PC-9 (cell line): ENCODE measurements around the gene NKPD1. TPM values are rescaled to one million over a fixed set of nuclear protein-coding genes. Genes with fewer than 3 reads are reported as not detected.

Experiments used
- BruUV-seq: library from RNA; stranded (reverse); fragments of 400-500 nt; replicated peaks from 2 replicates; lab custom pipeline; 2021; lab: Mats Ljungman, UMichigan
- CTCF ChIA-PET: fragments of 300-600 bp; sonication (Branson Sonifier 250); formaldehyde crosslinking; loops from one replicate; lab custom pipeline; 2022; ENCODE audit warnings: antibody characterized with exemption; lab: Charles Lee
- POLR2A ChIA-PET: fragments of 300-600 bp; sonication (Branson Sonifier 250); formaldehyde crosslinking; loops from one replicate; lab custom pipeline; 2022; ENCODE audit warnings: antibody characterized with exemption; ENCODE audit not compliant: unreplicated experiment; lab: Charles Lee
- DNase-seq, 2 experiments: peaks; one replicate each; pipeline versions ENCODE4 v3.0.0 to v3.0.0-alpha.2; 2015 to 2022; ENCODE audit warnings: mixed read lengths in 1 of 2
- H2AFZ ChIP-seq: fragments of 200-600 bp; sonication (generic); 2 replicates; pipeline ENCODE4 v1.8.1; 2017; ENCODE audit warnings: antibody characterized with exemption
- H3F3A ChIP-seq: fragments of 200-600 bp; sonication (generic); 2 replicates; pipeline ENCODE4 v1.8.1; 2017; ENCODE audit warnings: antibody characterized with exemption, mild to moderate bottlenecking, low read depth; ENCODE audit not compliant: insufficient read depth
- H3K27ac ChIP-seq: fragments of 200-600 bp; sonication (generic); 2 replicates; pipeline ENCODE4 v1.6.1; 2016; ENCODE audit warnings: mixed run types
- H3K27me3 ChIP-seq: fragments of 200-600 bp; sonication (generic); 2 replicates; pipeline ENCODE4 v1.6.1; 2016; ENCODE audit warnings: low read depth, mixed run types; ENCODE audit not compliant: insufficient read depth
- H3K36me3 ChIP-seq: fragments of 200-600 bp; sonication (generic); 2 replicates; pipeline ENCODE4 v1.6.1; 2016; ENCODE audit warnings: low read depth, mixed run types
- H3K4me1 ChIP-seq: fragments of 200-600 bp; sonication (generic); replicated peaks from 2 replicates; pipeline ENCODE4 v1.6.1; 2016; ENCODE audit warnings: mixed run types; ENCODE audit not compliant: insufficient read depth
- H3K4me2 ChIP-seq: fragments of 200-600 bp; sonication (generic); 2 replicates; pipeline ENCODE4 v1.6.1; 2017; ENCODE audit warnings: mixed run types
- H3K4me3 ChIP-seq: fragments of 200-600 bp; sonication (generic); 2 replicates; pipeline ENCODE4 v1.6.1; 2016; ENCODE audit warnings: mixed run types
- H3K79me2 ChIP-seq: fragments of 200-600 bp; sonication (generic); 2 replicates; pipeline ENCODE4 v1.6.1; 2017; ENCODE audit warnings: low read depth, mixed run types
- H3K9me2 ChIP-seq: fragments of 200-600 bp; sonication (generic); 2 replicates; pipeline ENCODE4 v1.8.1; 2017; ENCODE audit warnings: mild to moderate bottlenecking; ENCODE audit not compliant: insufficient read depth
- H3K9me3 ChIP-seq: fragments of 200-600 bp; sonication (generic); 2 replicates; pipeline ENCODE4 v1.8.1; 2016; ENCODE audit warnings: low read depth; ENCODE audit not compliant: insufficient read depth
- H4K20me1 ChIP-seq: fragments of 200-600 bp; sonication (generic); 2 replicates; pipeline ENCODE4 v1.8.1; 2017; ENCODE audit not compliant: insufficient read depth
- EZH2 ChIP-seq: fragments of 200-600 bp; sonication (generic); IDR thresholded peaks from 2 replicates; pipeline ENCODE4 v1.8.0; 2017; ENCODE audit warnings: antibody characterized with exemption, low read depth
- intact Hi-C: fragments of 100-400 bp; cut with micrococcal nuclease; formaldehyde crosslinking; loops from one replicate; pipeline ENCODE4 v1.10.0; 2022; ENCODE audit not compliant: unreplicated experiment
- total RNA-seq: library from RNA; stranded (reverse); gene quantifications from 2 replicates; pipeline ENCODE4 v1.2.3, GENCODE V29; 2021
- TF ChIP-seq, protein P1 (sequence below): fragments of 200-600 bp; sonication (generic); conservative IDR thresholded peaks from 2 replicates; pipeline ENCODE4 v1.6.1; 2017; ENCODE audit warnings: mixed run types, antibody characterized with exemption, mild to moderate bottlenecking, moderate library complexity

The NKPD1 gene
- total RNA-seq, 1 experiment from 2014 or later: 0.37 TPM

DNA sequence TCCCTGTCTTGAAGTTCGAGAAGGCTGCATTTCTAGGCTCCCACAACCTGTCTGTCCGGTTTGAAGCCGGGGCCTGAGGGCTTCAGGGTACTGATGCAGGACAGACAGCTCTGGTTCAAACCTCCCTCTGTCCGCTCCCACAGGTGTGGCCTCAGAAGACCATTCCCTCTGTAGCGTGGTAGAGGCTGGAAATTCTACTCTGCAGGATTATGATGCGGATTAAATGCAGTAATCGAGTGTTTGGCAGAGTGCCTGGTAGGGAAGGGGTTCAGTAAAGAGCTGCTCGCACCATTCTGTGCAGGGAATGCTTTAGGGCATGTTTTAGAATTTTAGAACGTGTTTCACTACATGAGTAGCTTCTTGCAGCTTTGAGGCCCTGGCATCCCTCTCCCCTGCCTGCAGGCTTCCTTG, 37.3 kb downstream of the NKPD1 start:
- Histone ChIP-seq H3K4me2 (peak overlapping the region; percentile 60), H3F3A (peaks cover 33% of the 10 kb centered on the region), H3K27me3 (no peaks in the 10 kb centered on the region), H4K20me1 (peaks cover 66% of the 10 kb centered on the region), H3K9me3 (no peaks in the 10 kb centered on the region), H3K79me2 (peaks cover 77% of the 10 kb centered on the region), H3K4me1 (peaks cover 42% of the 10 kb centered on the region), H3K9me2 (no peaks in the 10 kb centered on the region), H3K27ac (peak overlapping the region; percentile 52), H3K36me3 (no peaks in the 10 kb centered on the region), H2AFZ (no peak overlapping the region), H3K4me3 (no peak overlapping the region)
- intact Hi-C loops: loop anchor here (1.0 to 5.0 kb wide), 2 partner anchors 31 to 46 kb away; partner anchors contain the start of genes GEMIN7 and ZNF296
- TF ChIP-seq, protein P1, sequence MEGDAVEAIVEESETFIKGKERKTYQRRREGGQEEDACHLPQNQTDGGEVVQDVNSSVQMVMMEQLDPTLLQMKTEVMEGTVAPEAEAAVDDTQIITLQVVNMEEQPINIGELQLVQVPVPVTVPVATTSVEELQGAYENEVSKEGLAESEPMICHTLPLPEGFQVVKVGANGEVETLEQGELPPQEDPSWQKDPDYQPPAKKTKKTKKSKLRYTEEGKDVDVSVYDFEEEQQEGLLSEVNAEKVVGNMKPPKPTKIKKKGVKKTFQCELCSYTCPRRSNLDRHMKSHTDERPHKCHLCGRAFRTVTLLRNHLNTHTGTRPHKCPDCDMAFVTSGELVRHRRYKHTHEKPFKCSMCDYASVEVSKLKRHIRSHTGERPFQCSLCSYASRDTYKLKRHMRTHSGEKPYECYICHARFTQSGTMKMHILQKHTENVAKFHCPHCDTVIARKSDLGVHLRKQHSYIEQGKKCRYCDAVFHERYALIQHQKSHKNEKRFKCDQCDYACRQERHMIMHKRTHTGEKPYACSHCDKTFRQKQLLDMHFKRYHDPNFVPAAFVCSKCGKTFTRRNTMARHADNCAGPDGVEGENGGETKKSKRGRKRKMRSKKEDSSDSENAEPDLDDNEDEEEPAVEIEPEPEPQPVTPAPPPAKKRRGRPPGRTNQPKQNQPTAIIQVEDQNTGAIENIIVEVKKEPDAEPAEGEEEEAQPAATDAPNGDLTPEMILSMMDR: no peak
- no peak for TF ChIP-seq EZH2
- BruUV-seq: no TSS peak
- ChIA-PET CTCF (interaction anchor here (0.6 to 0.8 kb wide), 2 partner anchors 25 to 44 kb away, joined by 3 read pairs; no protein-coding TSS in a partner anchor), POLR2A (interaction anchor here (0.6 kb wide), 1 partner anchor 84 kb away, joined by 8 read pairs; no protein-coding TSS in a partner anchor)
- DNase-seq: peak; percentile 84 to 96

DNA sequence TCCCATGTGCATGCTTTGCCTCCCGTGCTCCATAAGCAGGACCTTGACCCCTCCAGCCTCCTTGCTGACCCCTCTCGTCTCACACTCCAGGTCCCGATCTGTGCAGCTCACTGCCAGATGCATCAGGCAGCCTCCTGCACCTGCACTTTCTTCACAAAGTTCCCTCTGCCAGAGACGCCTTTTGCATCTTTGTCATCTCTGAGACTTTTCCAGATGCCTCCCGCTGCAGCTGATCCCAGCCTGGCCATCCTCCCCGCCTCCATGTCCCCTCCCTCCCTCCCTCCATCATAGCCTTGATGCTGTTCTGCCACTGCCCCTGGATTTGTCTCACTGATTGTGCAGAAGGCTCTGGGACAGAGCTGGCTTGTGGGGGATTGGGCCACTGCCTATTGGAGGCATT, 38.0 kb downstream of the NKPD1 start:
- Histone ChIP-seq H3F3A (peaks cover 33% of the 10 kb centered on the region), H3K79me2 (peaks cover 79% of the 10 kb centered on the region), H3K4me3 (no peak overlapping the region), H3K36me3 (no peaks in the 10 kb centered on the region), H4K20me1 (peaks cover 70% of the 10 kb centered on the region), H3K27ac (no peak overlapping the region), H3K4me2 (peak overlapping the region; percentile 60), H3K9me2 (no peaks in the 10 kb centered on the region), H3K27me3 (no peaks in the 10 kb centered on the region), H2AFZ (no peak overlapping the region), H3K9me3 (no peaks in the 10 kb centered on the region), H3K4me1 (peaks cover 42% of the 10 kb centered on the region)
- POLR2A ChIA-PET: interaction anchor here (0.6 kb wide), 1 partner anchor 83 kb away, joined by 8 read pairs; no protein-coding TSS in a partner anchor
- BruUV-seq: no TSS peak
- CTCF ChIA-PET: no interaction called here
- no peak for TF ChIP-seq EZH2
- DNase-seq: no peak
- intact Hi-C loops: loop anchor here (1.0 to 5.0 kb wide), 2 partner anchors 31 to 46 kb away; partner anchors contain the start of genes GEMIN7 and ZNF296

DNA sequence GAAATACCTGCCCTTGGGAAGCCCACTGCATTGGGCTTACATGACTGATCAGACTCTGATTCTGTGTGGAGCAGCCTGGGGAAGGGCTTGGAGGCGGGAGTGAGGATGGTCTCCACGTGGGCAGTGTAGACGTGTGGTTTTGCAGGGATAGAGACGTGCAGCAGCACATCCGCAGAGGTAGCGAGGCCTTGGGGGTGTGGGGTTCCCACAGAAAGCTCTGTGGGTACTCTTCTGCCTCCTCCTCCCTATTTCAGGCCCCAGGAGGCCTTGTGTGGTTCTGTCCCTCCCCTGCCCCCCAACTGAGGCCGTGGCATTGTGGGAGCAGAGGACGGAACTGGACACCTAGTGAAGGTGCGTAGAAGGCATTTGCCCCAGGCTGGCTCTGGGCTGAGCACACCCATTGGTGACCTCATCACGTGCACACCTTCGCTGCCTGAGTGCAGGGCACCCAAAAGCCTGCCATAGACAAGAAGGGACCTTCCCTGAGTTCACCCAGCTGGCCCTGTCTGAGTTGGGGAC, 38.9 kb downstream of the NKPD1 start:
- no peak overlapping the region for H2AFZ ChIP-seq
- no TSS peak for BruUV-seq
- peaks cover 69% of the 10 kb centered on the region for H4K20me1 ChIP-seq
- POLR2A ChIA-PET: no interaction called here
- H3K27ac ChIP-seq: no peak overlapping the region
- H3K27me3 ChIP-seq: no peaks in the 10 kb centered on the region
- H3K36me3 ChIP-seq: no peaks in the 10 kb centered on the region
- CTCF ChIA-PET: no interaction called here
- no peak overlapping the region for H3K4me3 ChIP-seq
- 0 out of 2 replicates have a peak overlapping the region, but pooled peaks have one; percentile 15 for H3K4me2 ChIP-seq
- H3K79me2 ChIP-seq: peaks cover 78% of the 10 kb centered on the region
- peak in 1 of 2 experiments; percentile 37 for DNase-seq
- H3K9me2 ChIP-seq: no peaks in the 10 kb centered on the region
- TF ChIP-seq EZH2: no peak
- TF ChIP-seq, protein P1: no peak
- intact Hi-C loops: loop anchor here (5.0 kb wide), 1 partner anchor 45 kb away; the partner anchor contains the start of genes GEMIN7 and ZNF296
- no peaks in the 10 kb centered on the region for H3K9me3 ChIP-seq
- peaks cover 33% of the 10 kb centered on the region for H3F3A ChIP-seq
- peaks cover 42% of the 10 kb centered on the region for H3K4me1 ChIP-seq
